CD4-positive, alpha-beta T cell treated with Interleukin-17A for 4 hours (primary cell): ENCODE measurements around the gene LRRC9.
"Not testable (repeated sequence)": the region's sequence is repeated elsewhere in the genome, so short reads cannot be mapped to it uniquely, and the experiment has no call there.

Experiments
- DNase-seq: peaks from one replicate; pipeline ENCODE4 v3.0.0-alpha.2; 2020; ENCODE audit warnings: mixed read lengths

Gene LRRC9

GRCh38 chr14:59959668-59960067 lies 39.7 kb downstream of the LRRC9 start:
- DNase-seq, result no peak

- no peak for DNase-seq
Measured at GRCh38 chr14:59961518-59962062, 41.6 kb downstream of the LRRC9 start.

- DNase-seq, result no peak
Measured at GRCh38 chr14:59964251-59965007, 44.5 kb downstream of the LRRC9 start.

DNA sequence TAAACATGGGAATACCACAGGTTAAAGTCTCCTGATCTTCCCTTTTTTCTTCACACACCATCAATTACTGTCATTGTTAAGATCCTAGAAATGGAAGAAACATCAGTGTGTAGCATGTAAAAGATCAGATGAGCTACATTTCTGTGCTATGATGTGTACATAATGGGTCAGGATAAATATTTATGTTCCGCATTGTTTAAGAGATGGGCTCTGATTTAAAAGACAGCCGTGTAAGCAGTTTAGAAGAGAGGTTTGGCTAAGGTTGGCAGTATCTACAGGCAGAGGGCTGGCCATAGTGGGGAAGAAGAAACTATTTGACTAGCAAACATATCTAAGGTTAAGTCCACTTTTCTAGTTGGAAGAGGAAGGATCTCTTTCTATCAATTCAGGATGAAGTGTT lies 49.4 kb downstream of the LRRC9 start:
- DNase-seq, result no peak

GRCh38 chr14:59981564-59981963 lies 61.6 kb downstream of the LRRC9 start:
- no peak for DNase-seq

DNA sequence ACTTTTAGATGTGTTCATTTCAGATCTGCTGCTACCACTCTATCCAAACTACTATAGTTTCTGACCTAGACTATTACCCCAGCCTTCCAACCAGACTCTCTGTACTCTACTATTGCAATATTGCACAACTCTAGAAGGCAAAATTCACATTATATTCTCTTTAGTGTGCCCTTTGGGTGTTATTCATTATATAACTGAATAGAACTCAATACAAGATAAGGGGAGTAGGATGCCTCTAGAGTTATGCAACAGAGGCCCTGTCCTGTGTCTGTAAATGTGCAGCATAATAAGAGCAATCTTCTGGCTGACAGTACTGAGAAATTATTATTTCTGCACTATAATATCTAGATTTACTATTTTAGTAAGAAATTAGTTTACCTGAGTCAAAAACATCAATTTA lies 63.1 kb downstream of the LRRC9 start:
- no peak for DNase-seq

DNA sequence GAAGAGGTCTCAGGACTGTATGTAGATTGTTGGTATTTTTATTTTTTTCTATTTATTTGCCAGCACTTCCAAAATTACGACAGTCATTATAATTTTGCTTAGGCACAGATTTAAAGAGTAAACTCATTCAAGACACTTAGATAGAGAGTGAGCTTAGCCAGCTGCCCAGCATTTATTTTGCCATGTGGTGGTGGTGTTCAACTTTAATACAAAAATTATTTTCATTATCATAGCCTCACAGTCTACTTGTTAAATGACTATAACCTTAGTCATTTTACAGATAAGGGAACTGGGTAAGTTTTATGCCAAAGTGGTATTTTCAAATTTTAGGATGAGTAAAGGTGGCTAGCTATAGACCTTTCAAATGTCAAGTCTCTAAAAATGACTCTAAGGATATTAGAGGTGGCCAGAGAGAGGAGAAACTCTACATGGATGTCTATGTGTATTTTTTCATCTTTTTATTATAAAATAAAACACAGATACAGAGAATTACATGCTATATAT lies 66.7 kb downstream of the LRRC9 start:
- no peak for DNase-seq

DNA sequence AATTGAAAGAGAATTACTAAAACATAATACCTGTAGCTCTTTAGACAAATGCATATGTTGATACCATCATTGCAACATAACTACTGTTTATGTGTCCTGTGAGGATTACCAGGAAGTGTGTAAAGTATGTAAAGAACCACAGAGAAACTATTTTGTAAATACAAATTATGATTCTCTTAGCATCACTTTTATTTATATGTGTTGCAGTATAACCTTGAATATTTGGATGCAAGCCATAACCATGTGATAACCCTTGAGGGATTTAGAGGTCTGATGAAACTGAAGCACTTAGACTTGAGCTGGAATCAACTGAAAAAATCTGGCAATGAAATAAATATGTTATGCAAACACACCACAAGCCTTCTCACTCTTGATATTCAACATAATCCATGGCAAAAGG lies 77.5 kb downstream of the LRRC9 start:
- no peak for DNase-seq

DNA sequence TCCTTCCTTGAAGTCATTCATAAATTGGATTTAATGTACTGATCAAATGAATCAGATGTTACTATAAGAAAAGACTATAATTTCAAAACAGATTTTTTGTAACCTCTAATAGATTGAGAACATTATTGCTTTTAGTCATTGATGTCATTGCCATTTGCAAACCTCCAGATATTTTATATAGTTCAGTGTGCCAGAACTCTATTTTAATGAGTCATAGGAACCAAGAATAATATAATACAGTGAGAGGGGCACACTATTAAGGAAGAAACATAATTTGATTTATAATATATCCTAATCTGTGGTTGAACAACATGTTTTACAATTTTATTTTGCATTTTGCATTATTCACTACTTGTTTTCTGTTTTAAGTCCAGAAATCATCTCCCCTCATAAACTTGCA lies 78.0 kb downstream of the LRRC9 start:
- DNase-seq, result no peak

GRCh38 chr14:59998564-59998963 lies 78.6 kb downstream of the LRRC9 start:
- DNase-seq, result no peak

DNA sequence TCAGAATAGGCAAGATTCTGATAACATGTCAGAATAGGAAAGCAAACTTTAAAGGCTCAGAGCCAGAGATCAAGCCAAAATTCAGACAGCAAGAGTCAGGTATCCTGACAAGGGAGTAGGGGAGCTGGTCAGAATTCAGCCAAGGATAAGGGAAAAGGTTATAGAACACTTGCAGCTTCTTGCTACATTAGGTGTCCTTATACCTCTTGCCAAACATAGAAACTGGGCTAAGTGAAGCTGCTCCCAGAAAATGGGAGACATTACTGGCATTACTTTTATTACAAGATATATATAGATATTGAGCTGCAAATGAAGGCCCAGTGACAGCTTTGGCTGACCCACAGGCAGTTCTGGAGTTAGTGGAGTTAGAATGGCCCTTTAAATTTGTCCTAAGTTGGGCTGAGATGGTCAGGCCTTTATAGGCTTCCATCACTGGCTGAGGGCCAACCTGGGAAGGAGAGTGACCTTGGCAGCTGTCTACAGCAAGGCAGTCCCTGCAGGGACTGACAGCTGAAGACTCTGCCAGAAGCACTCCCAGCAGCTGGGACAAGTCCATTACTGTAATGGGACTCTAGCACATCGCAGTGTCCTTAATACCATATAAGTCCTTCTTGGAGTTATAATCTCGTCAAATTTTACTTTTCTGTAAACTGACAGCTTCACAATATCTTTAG lies 83.0 kb downstream of the LRRC9 start:
- no peak for DNase-seq

- no peak for DNase-seq
Measured at GRCh38 chr14:60003991-60004390, 84.0 kb downstream of the LRRC9 start.

GRCh38 chr14:60008042-60008441 lies 88.1 kb downstream of the LRRC9 start:
- no peak for DNase-seq

- DNase-seq, result not testable (repeated sequence)
Measured at GRCh38 chr14:60010263-60010662, 90.3 kb downstream of the LRRC9 start.

DNA sequence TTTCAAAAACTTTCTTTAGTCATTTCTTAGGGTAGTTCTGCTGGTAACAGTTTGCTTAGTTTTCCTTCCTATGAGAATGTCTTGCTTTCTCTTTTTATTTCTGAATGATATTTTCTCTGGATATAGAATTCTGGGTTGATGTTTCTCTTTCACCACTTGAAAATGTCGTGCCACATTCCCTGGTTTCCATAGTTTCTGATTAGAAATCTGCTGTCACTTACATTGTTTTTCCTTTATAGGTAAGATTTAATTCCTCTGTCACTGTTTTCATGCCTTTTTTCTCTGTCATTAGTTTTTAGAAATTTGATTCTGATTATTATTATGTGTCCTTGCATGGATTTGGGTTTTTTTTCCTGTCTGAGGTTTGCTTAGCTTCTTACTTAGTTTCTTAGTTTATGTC lies 94.5 kb downstream of the LRRC9 start:
- DNase-seq, result no peak

DNA sequence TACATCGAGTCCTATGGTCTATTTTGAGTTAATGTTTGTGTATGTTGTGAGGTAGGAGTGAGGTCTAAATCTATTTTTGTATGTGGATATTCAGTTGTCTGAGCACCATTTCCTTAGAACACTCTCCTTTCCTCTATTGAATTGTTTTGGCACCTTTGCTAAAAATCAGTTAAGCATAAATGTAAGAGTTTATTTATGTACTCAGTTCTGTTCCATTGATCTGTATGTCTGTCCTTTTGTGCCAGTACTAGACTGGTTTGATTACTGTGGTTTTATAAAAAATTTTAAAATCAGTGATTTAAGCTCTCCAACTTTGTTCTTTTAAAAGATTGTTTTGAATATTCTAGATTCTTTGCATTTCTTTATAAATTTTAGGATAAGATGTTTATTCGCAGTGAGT lies 101.7 kb downstream of the LRRC9 start:
- DNase-seq, result no peak

DNA sequence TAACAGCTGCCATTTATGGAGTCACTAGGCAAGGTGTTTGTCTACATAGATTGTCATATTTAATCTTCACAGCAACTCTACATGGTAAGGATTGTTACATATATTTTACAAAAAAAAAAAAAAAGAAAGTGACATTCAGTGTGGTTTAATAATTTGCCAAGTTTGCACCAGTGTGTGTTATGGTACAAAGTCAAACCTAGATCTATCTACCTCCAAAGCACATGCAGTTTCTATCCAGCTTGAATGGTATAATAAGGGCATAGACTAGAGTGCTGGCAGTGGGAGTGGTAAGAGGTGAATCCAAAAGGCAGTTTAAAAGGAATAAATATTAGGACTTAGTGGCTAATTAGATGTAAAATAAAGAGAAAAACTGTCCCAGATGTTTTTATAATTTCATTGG lies 105.6 kb downstream of the LRRC9 start:
- DNase-seq, result no peak

DNA sequence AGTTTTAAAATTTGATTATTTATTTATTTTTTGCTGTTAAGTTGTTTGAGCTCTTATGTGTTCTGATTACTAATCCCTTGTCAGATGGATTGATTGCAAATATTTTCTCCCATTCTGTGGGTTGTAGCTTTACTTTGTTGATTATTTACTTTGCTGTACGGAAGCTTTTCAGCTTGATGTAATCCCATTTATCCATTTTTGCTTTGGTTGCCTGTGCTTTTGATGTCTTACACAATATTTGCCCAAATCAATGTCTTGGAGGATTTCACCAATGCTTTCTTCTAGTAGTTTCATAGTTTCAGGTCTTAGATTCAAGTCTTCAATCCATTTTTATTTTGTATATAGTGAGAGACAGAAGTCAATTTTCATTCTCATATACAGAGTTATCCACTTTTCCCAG lies 115.2 kb downstream of the LRRC9 start:
- DNase-seq, result no peak

- not testable (repeated sequence) for DNase-seq
Measured at GRCh38 chr14:60047976-60048375, 128.0 kb downstream of the LRRC9 start.

DNA sequence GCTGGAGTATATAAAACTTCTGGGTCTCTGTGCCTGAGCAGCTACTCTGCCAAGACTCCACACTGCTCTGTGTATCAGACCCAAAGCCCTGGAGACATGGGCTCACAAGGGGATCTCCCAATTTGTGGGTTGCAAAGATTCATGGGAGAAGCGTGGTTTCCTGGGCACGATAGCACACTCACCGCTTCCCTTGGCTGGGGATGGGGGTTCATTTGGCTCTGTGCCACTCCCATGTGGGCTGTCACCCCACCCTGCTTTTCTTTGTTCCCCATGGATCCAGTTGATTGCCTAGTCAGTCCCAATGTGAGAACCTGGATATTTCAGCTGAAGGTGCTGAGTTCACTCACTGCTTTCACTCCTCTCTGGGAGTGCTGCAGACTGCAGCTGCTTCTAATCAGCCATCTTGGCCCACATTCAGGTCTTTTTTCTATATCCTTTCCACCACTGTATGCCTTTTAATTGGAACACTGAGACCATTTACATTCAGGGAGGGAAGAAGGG lies 131.8 kb downstream of the LRRC9 start:
- peak; percentile 9 for DNase-seq

- DNase-seq, result no peak
Measured at GRCh38 chr14:60058087-60058486, 138.1 kb downstream of the LRRC9 start.

- no peak for DNase-seq
Measured at GRCh38 chr14:60061371-60061770, 141.4 kb downstream of the LRRC9 start.

DNA sequence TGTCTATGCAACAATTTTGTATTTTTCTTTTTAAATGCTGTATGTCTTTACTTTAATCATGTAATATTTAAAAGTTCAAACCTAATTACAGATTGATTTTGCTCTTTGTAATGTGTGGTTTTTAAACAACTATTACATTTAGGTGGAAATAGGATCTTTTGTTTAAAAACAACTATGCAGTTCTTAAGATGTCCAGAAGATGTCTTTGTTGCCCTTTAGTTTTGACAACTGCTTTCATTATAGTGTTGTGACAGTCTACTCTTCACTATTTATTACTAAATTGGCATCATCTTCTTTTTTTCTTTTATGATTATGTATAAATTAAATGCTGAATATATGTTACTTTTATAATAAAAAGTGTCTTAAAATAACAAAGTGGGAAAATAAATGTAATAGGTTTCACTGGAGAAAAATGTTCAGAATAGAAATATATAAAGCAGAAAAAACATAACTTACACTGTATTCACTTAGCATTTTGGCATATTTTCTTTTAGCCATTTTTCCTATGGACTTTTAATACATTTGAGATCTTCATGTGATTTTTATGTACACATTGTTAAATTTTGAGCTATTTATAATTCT lies 144.6 kb downstream of the LRRC9 start:
- DNase-seq, result no peak

DNA sequence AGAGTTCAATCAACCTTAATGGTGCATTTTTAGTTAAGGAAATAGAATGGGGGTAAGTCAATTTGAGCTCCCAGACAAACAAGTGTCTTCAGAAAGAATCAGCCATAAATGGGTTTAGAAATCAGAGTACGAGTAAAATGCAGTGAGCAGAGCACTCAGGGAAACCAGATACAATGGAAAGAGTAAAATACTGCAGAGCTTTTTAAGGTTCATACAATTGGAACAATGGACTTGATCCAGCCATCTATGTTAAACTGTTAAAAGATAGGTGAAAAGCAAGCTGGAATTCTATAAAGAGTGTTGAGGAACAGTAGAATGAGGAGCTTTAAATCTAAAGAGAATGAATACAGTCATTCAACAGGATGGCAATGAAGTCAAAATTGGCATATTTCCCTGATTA lies 147.9 kb downstream of the LRRC9 start:
- no peak for DNase-seq
